ENCODE data around the gene PREB. TPM values are rescaled to one million over a fixed set of nuclear protein-coding genes. Genes with fewer than 3 reads are reported as not detected.

PREB gene
- total RNA-seq, 2 donors from 2014 or later, result 74.0 to 88.9 TPM

GRCh38 chr2:27095745-27096651 lies 38.4 kb downstream of the PREB start:
- H3K36me3 ChIP-seq, result no peaks in the 10 kb centered on the region
- H3K27ac ChIP-seq, result no peak overlapping the region
- H3K9me3 ChIP-seq, result no peaks in the 10 kb centered on the region
- WGBS, result 31% methylated on average over 18 of the region's 18 CpGs
- intact Hi-C loops (cut with DNase I), result loop anchor here (5.0 kb wide), 1 partner anchor 186 kb away; the partner anchor contains the start of gene TRIM54
- DNase-seq (ENCODE audit: low spot score), result peak; percentile 38
- H3K4me1 ChIP-seq (replicated peaks), result peaks cover 3% of the 10 kb centered on the region
- no peak overlapping the region for H3K4me3 ChIP-seq
- peak; percentile 72 for TF ChIP-seq POLR2AphosphoS5 (IDR thresholded peaks at IDR 0.05)
- no peak for TF ChIP-seq CTCF (IDR thresholded peaks at IDR 0.05)
- H3K27me3 ChIP-seq (replicated peaks; ENCODE audit: insufficient read depth), result no peaks in the 10 kb centered on the region

GRCh38 chr2:27095427-27095744 lies 39.0 kb downstream of the PREB start:
- no peak for DNase-seq (ENCODE audit: low spot score)
- no peak overlapping the region for H3K4me3 ChIP-seq
- H3K27me3 ChIP-seq (replicated peaks; ENCODE audit: insufficient read depth), result no peaks in the 10 kb centered on the region
- 96% methylated on average over 2 of the region's 2 CpGs for WGBS
- H3K36me3 ChIP-seq, result no peaks in the 10 kb centered on the region
- H3K9me3 ChIP-seq, result no peaks in the 10 kb centered on the region
- peaks cover 3% of the 10 kb centered on the region for H3K4me1 ChIP-seq (replicated peaks)
- intact Hi-C loops (cut with DNase I), result loop anchor here (5.0 kb wide), 1 partner anchor 187 kb away; the partner anchor contains the start of gene TRIM54
- TF ChIP-seq POLR2AphosphoS5 (IDR thresholded peaks at IDR 0.05), result no peak
- TF ChIP-seq CTCF (IDR thresholded peaks at IDR 0.05), result no peak
- TF ChIP-seq POLR2A (IDR thresholded peaks at IDR 0.05), result no peak
- no peak overlapping the region for H3K27ac ChIP-seq

GRCh38 chr2:27094353-27094984 lies 40.0 kb downstream of the PREB start:
- H3K4me1 ChIP-seq (replicated peaks), result peaks cover 3% of the 10 kb centered on the region
- H3K36me3 ChIP-seq, result no peaks in the 10 kb centered on the region
- no peaks in the 10 kb centered on the region for H3K9me3 ChIP-seq
- intact Hi-C loops (cut with DNase I), result no loop called here
- no peaks in the 10 kb centered on the region for H3K27me3 ChIP-seq (replicated peaks; ENCODE audit: insufficient read depth)
- no peak overlapping the region for H3K27ac ChIP-seq
- H3K4me3 ChIP-seq, result no peak overlapping the region
- no peak for DNase-seq (ENCODE audit: low spot score)
- TF ChIP-seq CTCF (IDR thresholded peaks at IDR 0.05), result no peak
- 91% methylated on average over 24 of the region's 24 CpGs for WGBS

GRCh38 chr2:27093430-27094352 lies 40.7 kb downstream of the PREB start:
- no peak overlapping the region for H3K4me3 ChIP-seq
- H3K27me3 ChIP-seq (replicated peaks; ENCODE audit: insufficient read depth), result no peaks in the 10 kb centered on the region
- DNase-seq (ENCODE audit: low spot score), result no peak
- H3K36me3 ChIP-seq, result no peaks in the 10 kb centered on the region
- TF ChIP-seq POLR2A (IDR thresholded peaks at IDR 0.05), result no peak
- TF ChIP-seq CTCF (IDR thresholded peaks at IDR 0.05), result no peak
- no peak for TF ChIP-seq POLR2AphosphoS5 (IDR thresholded peaks at IDR 0.05)
- 88% methylated on average over 6 of the region's 6 CpGs for WGBS
- H3K4me1 ChIP-seq (replicated peaks), result peaks cover 3% of the 10 kb centered on the region
- no peaks in the 10 kb centered on the region for H3K9me3 ChIP-seq
- intact Hi-C loops (cut with DNase I), result no loop called here
- no peak overlapping the region for H3K27ac ChIP-seq
